Stimulated activated CD8-positive, alpha-beta memory T cell treated with anti-CD3 and anti-CD28 coated beads, Interleukin-4, amount 100 ng/mL, for 4 hours (primary cell): ENCODE data around the gene SHBG.
"Not testable (repeated sequence)": the region's sequence is repeated elsewhere in the genome, so short reads cannot be mapped to it uniquely, and the experiment has no call there.

Experiments
- DNase-seq, 2 donors: peaks; one replicate each; pipeline ENCODE4 v3.0.0-alpha.2; 2020; ENCODE audit warnings: low read depth in 2 of 2, low spot score in 1 of 2

SHBG gene

DNA sequence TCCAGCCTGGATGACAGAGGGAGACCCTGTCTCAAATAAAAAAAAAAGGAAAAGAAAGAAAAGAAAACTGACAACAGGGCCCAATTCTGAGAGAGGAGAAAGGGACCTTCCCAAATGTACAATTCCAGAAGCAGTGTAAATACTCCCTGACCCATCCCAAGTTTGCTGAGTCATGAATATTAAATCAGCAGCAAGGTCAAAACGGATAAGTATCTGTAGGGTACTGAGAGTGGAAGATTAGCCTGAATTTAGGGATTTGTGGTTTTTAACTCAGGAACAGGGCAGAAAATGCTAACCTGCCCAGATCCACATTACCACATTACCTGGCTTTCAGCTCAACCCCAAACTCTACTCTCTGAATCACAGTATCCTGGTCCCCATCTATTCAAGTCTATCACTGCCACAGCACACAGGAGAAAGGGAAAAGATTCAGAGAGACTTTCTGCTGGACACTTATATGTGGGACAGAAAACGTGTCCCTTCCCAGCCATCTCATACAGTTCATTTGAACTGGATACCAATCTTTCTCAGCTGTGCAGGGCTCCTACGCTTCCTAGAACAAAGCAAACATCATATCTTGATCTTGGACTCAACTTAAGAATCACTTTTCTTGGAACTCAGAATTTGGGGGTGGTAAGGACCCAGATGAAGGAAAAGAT is 18.2 kb upstream of the SHBG start:
- no peak for DNase-seq

- no peak for DNase-seq
These were observed 17.7 kb upstream of the SHBG start for GRCh38 chr17:7612294-7612640.

GRCh38 chr17:7613769-7614424 is 16.0 kb upstream of the SHBG start:
- DNase-seq: no peak

DNA sequence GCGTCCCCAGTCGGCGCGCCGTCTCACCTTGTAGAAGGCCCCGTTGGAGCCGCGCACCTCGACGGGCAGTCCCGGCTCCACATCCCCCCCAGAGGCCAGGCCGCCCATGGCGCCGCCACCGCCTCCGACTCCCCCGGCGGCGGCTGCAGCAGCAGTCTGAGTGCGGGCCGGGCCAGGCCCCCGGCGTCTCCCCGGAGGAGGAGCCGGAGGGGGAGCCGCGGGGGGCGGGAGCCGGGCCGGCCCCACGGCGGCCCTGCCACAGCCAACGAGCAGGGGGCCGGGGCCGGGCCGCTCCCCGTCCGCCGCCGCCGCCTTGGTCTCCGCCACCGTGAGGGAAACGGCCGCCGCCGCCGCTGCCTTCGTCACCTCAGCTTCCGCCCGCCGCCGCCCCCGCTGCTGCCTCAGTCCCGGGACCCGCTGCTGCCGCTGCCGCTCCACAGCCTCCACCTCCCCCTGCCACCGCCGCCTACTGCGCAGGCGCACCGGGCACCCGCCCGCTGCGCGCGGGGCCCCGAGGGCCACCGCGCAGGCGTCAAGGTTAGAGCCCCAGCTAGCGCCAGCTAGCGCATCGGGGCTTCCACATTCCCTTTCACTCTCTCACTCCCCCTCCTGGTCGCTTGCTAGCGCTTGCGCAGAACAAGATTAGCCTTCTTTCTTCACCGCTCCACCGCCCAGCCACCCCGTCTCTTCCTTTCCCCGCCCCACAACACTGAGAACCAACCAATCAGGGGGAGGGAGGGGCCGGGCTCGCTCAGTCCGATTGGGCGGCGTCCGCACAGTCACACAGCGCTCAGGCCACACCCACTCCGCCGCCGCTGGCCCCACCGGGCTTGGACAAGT is 15.3 kb upstream of the SHBG start, which contains the start of gene FXR2:
TSS of gene FXR2 (minus strand) at position 473 of the 840 bp plus-strand sequence. CDS start at position 108, 365 bp downstream.
- DNase-seq: peak; percentile 92 to 98

DNA sequence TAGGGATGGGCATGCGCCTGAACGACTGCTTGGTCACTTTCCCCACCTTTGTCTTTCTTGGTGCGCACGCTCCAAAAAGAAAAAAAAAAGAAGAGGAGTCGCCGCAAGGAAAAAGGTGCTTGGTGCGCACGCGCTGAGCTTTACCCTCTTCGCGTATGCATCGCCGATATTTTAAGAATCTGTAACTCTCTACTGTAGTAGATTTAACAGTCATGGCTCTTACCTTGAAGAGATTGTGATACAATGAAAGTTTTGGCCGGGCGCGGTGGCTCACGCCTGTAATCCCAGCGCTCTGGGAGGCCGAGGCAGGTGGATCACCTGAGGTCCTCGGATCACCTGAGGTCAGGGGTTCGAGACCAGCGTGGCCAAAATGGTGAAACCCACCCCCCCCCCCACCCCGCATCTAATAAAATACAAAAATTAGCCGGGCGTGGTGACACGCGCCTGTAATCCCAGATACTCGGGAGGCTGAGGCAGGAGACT is 14.6 kb upstream of the SHBG start:
- no peak for DNase-seq

GRCh38 chr17:7618608-7619007 is 11.3 kb upstream of the SHBG start:
- DNase-seq: no peak

DNA sequence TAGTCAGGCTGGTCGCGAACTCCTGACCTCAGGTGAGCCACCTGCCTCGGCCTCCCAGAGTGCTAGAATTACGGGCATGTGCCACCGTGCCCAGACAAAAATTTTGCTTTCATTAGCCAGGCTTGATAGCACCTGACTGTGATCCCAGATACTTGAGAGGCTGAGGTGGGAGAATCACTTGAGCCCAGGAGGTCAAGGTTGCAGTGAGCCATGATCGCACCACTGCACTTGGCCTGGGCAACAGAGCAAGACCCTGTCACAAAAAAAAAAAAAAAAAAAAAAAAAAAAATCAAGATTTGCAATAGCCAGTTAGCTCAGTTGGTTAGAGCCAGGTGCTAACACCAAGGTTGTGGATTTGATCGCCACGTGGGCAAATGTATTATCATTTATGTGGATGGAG is 9.1 kb upstream of the SHBG start:
- no peak for DNase-seq

DNA sequence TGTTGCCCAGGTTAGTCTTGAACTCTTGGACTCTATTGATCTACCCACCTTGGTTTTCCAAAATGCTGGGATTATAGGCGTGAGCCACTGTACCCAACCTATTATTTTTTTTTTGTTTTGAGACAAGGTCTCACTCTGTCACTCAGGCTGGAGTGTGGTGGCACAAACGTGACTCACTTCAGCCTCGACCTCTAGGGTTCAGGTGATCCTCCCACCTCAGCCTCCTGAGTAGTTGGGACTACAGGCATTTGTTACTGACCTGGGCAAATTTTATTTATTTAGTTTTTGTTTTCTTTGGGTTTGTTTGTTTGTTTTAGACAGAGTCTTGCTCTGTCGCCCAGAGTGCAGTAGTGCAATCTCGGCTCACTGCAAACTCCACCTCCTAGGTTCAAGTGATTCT is 6.3 kb upstream of the SHBG start:
- DNase-seq: no peak

- DNase-seq: not testable (repeated sequence)
These were observed 4.2 kb upstream of the SHBG start for GRCh38 chr17:7625749-7626148.

DNA sequence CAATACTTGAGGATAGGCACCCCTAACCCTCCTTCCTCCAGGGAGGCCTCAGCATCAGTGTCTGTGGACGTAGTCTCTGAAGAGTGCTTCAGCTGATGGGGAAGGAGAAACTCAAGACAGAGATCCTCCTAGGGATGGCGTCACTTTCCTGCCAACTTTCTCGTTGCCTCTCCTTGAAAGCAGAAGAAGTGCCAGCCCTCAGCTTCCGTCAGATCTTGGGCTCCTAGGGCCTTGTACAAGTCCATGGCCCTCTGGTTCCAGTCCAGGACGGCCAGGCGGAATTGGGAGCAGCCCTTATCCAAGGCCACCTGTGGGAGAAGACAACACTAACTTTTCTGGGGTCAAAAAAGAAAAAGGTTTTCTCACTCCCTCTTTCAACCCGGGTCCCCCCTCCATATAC is 3.6 kb upstream of the SHBG start:
- no peak for DNase-seq

- DNase-seq: no peak
These were observed 3.0 kb upstream of the SHBG start for GRCh38 chr17:7626956-7627249.

DNA sequence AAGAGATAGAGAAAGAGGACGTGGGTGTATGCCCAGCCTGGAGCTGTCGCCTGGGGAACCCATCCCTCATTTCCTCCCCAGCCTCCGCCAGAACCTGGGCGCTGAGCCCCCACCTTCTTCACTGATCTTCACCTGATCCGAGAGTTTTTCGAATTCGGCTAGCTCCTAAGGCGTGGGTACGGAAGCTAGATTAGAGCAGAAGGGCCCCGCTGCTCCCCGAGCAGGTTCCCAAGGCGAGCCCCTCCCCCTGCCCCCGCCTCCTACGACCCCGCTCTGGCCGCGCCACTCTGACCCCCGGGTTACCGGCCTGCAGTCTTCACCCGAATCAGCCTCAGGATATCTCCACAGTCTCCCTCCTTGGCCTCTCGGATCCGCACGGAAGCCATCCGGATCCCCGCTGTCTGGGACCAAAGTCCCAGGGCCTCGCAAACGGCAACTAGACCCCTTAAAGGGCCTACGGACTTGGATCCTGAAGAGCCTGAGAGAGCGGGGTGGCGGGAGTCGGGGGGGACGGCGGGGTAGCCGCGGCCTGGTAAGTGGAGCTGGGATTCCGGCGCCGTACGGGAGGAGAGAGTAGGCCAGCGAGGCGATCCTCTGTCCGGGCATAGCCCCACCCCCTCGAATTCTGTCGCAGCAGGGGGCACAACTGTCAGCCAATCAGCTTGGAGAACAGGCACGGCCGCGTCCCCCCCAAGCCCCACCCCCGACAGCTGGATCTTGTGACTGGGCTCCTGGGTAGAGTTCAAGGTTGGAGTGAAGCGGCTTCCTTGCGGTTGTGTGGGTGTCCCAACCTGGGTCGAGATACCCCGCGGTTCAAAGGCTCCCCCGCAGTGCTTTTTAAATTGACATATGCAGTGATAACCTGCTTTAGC is 2.4 kb upstream of the SHBG start, which contains the start of gene SAT2:
TSS of gene SAT2 (minus strand) at position 572 of the 872 bp plus-strand sequence. CDS start at position 386, 186 bp downstream.
- DNase-seq: peak; percentile 64 to 86

GRCh38 chr17:7631398-7632380 is 1.8 kb downstream of the SHBG start:
- no peak for DNase-seq

DNA sequence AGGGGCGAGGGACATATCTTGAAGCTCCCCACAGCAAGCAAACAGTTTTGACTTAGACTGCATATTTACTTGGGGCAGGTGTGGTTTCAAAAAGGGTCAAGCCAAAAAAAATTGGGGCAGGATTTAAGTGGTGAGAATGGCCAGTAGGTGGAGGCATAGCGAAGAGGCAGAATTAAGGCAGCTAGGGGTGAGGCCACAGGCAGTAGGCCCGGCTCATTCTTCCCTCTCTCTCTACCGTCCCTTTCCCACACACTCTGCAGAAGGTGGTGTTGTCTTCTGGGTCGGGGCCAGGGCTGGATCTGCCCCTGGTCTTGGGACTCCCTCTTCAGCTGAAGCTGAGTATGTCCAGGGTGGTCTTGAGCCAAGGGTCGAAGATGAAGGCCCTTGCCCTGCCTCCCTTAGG is 2.6 kb downstream of the SHBG start:
- DNase-seq: no peak

- no peak for DNase-seq
These were observed 3.2 kb downstream of the SHBG start for GRCh38 chr17:7633093-7633492.

DNA sequence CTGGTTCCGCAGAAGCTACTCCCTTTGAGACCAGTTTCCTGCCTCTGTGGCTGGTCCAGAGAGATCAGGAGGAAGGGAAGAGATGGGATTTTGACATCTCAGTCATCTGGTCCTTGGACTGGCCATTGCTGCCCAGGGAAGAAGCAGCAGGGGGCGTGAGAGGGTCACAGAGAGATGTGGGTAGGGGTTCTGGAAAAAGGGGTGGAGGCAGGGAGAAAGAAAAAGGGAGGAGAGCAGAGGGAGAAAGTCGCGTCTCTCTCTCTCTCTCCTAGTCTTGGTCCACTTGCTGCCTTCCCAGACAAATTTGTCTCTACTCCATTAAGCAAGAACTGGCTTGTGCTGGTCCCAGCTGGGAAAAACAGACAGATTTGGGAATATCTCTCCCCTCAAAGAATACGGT is 4.4 kb downstream of the SHBG start:
- DNase-seq: no peak

DNA sequence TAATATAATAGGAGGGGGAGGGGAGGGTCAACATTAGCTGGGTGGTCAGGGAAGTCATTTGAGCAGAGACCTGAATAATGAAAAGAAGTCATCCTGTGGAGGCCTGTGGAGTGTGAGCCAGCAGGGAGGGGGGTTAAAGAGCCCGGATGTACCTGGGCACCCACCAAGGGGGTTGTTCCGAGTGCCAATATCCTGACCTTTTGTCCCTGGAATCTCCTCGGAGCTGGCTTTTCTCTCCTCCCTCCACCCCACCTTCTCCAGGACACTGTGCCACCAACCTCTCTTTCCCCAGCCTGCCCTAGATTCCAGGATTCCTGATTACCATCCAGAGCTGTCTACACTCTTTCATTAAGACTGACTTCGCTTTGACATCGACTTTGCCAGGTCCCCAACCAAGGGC is 6.2 kb downstream of the SHBG start:
- no peak for DNase-seq

DNA sequence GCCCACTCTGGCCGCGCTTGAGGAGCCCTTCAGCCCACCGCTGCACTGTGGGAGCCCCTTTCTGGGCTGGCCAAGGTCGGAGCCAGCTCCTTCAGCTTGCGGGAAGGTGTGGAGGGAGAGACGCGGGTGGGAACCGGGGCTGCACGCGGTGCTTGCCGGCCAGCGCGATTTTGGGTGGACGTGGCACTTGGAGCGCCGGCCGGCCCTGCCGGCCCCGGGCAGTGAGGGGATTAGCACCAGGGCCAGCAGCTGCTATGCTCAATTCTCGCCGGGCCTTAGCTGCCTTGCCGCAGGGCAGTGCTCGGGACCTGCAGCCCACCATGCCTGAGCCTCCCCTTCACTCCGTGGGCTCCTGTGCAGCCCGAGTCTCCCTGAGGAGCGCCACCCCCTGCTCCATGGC is 10.8 kb downstream of the SHBG start:
- DNase-seq: no peak

GRCh38 chr17:7641635-7642034 is 11.7 kb downstream of the SHBG start:
- DNase-seq: not testable (repeated sequence)

DNA sequence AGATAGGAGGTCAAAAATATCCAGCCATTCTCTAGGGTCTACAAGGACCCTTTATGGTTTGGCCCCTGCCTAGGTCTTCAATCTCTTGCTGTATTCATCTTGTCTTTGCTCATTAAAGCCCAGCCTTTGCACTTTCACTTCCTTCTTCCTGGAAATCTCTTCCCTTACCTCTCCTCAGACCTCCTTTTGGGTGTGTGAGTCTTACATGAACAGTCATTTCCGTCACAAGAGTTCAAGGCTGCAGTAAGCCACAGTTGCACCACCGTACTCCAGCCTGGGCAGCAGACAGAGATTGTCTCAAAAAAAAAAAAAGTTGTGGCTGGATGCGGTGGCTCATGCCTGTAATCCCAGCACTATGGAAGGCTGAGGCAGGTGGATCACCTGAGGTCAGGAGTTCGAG is 14.8 kb downstream of the SHBG start:
- no peak for DNase-seq
